Right lung (tissue), 10 donors: ENCODE results near the gene XPO4. TPM values are rescaled to one million over a fixed set of nuclear protein-coding genes. Genes with fewer than 3 reads are reported as not detected.
"Not testable (repeated sequence)": the region's sequence is repeated elsewhere in the genome, so short reads cannot be mapped to it uniquely, and the experiment has no call there.

Experiments
- DNase-seq, 2 donors: peaks; one replicate each; pipeline ENCODE4 v3.0.0-alpha.2; 2013
- long read RNA-seq, 8 donors: transcript quantifications; one replicate each; lab custom pipeline, GENCODE V29; 2026
- polyA plus RNA-seq, 5 donors: library from polyadenylated mRNA; unstranded; fragments of 120-200 nt; gene quantifications; one replicate each; pipeline versions ENCODE4 v1.2.1 to v1.2.3, GENCODE V29; 2013; ENCODE audit warnings: inconsistent platforms in 1 of 5, low replicate concordance in 1 of 5; ENCODE audit not compliant: insufficient read length in 5 of 5, insufficient read depth in 1 of 5

The XPO4 gene
- 10 to 100 TPM; 13.6 to 22.6 (median 20.1) TPM for polyA plus RNA-seq
- long read RNA-seq, donor 1: 0 reads
- long read RNA-seq, donor 2, full-length matches to known transcripts: 1 of 1 reads
- long read RNA-seq, donor 2, partial matches to known transcripts: 0 of 1 reads
- long read RNA-seq, donor 2, other reads (novel, unspliced or antisense): 0 of 1 reads
- long read RNA-seq, donor 3: 0 reads
- long read RNA-seq, donor 4: 0 reads
- long read RNA-seq, donor 5: 0 reads
- long read RNA-seq, donor 6, full-length matches to known transcripts: 1 of 1 reads
- long read RNA-seq, donor 6, partial matches to known transcripts: 0 of 1 reads
- long read RNA-seq, donor 6, other reads (novel, unspliced or antisense): 0 of 1 reads
- long read RNA-seq, donor 7: 0 reads
- long read RNA-seq, donor 8, full-length matches to known transcripts: 1 of 1 reads
- long read RNA-seq, donor 8, partial matches to known transcripts: 0 of 1 reads
- long read RNA-seq, donor 8, other reads (novel, unspliced or antisense): 0 of 1 reads

- DNase-seq: peak; percentile 80 to 83
Measured at GRCh38 chr13:20902438-20903163, at the start of gene XPO4. TSS of gene XPO4 (minus strand) at chr13:20902746. CDS start at chr13:20902738, 8 bp downstream.

- not testable (repeated sequence) for DNase-seq
Measured at GRCh38 chr13:20948001-20948400, 45.5 kb upstream of the XPO4 start.

GRCh38 chr13:20945952-20946383, 43.4 kb upstream of the XPO4 start:
- no peak for DNase-seq

GRCh38 chr13:20942938-20943559, 40.5 kb upstream of the XPO4 start:
- DNase-seq: no peak

- not testable (repeated sequence) for DNase-seq
Measured at GRCh38 chr13:20940511-20940910, 38.0 kb upstream of the XPO4 start.

GRCh38 chr13:20940083-20940482, 37.5 kb upstream of the XPO4 start:
- no peak for DNase-seq

- DNase-seq: no peak
Measured at GRCh38 chr13:20939662-20940061, 37.1 kb upstream of the XPO4 start.

- DNase-seq: no peak
Measured at GRCh38 chr13:20938302-20938701, 35.8 kb upstream of the XPO4 start.

GRCh38 chr13:20927596-20928257, 25.2 kb upstream of the XPO4 start:
- DNase-seq: no peak

GRCh38 chr13:20925395-20925790, 22.8 kb upstream of the XPO4 start:
- DNase-seq: not testable (repeated sequence)

- DNase-seq: peak; percentile 74 to 80
Measured at GRCh38 chr13:20924758-20925394, 22.3 kb upstream of the XPO4 start.

GRCh38 chr13:20923272-20923671, 20.7 kb upstream of the XPO4 start:
- no peak for DNase-seq

- no peak for DNase-seq
Measured at GRCh38 chr13:20921572-20921971, 19.0 kb upstream of the XPO4 start.

- not testable (repeated sequence) for DNase-seq
Measured at GRCh38 chr13:20915676-20916075, 13.1 kb upstream of the XPO4 start.

GRCh38 chr13:20911037-20911436, 8.5 kb upstream of the XPO4 start:
- DNase-seq: no peak

GRCh38 chr13:20908714-20909497, 6.4 kb upstream of the XPO4 start:
- DNase-seq: no peak

- no peak for DNase-seq
Measured at GRCh38 chr13:20904908-20905307, 2.4 kb upstream of the XPO4 start.

GRCh38 chr13:20903164-20903475, 574 bp upstream of the XPO4 start:
- no peak for DNase-seq

GRCh38 chr13:20901668-20902437, 693 bp downstream of the XPO4 start:
- no peak for DNase-seq

- no peak for DNase-seq
Measured at GRCh38 chr13:20894245-20894644, 8.3 kb downstream of the XPO4 start.
